K562 (cell line): Measurements from ENCODE around the gene HDAC2. TPM values are rescaled to one million over a fixed set of nuclear protein-coding genes. Genes with fewer than 3 reads are reported as not detected.

Source experiments
- CHD4 ChIP-seq: fragments of 200-600 bp; sonication (generic); IDR thresholded peaks from 3 replicates; pipeline ENCODE4 v1.6.1; 2012; ENCODE audit warnings: low read depth, mild to moderate bottlenecking, mixed read lengths, low read length, inconsistent platforms; ENCODE audit not compliant: insufficient read depth, insufficient replicate concordance, poor library complexity, severe bottlenecking
- CREB3 ChIP-seq: fragments of 450-650 bp; conservative IDR thresholded peaks from 2 replicates; pipeline ENCODE4 v1.6.1; 2016; ENCODE audit warnings: missing genetic modification characterization, low read depth, mild to moderate bottlenecking, missing compliant biosample characterization, moderate library complexity
- FOXP1 ChIP-seq: sonication (generic); formaldehyde crosslinking; IDR thresholded peaks from 2 replicates; pipeline ENCODE4 v1.8.0; 2022; ENCODE audit warnings: mild to moderate bottlenecking, missing genetic modification reagents
- FUS ChIP-seq: fragments of 200-400 bp; formaldehyde crosslinking; optimal IDR thresholded peaks from 2 replicates; pipeline ENCODE3; 2017; ENCODE audit warnings: low read depth, low read length
- HDAC8 ChIP-seq: fragments of 450-650 bp; IDR thresholded peaks from 2 replicates; pipeline ENCODE4 v1.6.1; 2016; ENCODE audit warnings: mild to moderate bottlenecking, missing genetic modification characterization, moderate library complexity, missing compliant biosample characterization
- KAT7 ChIP-seq: sonication (generic); formaldehyde crosslinking; IDR thresholded peaks from 2 replicates; pipeline ENCODE4 v1.8.0; 2022; ENCODE audit warnings: missing genetic modification reagents, mild to moderate bottlenecking, borderline replicate concordance
- NCOA6 ChIP-seq: fragments of 450-650 bp; IDR thresholded peaks from 2 replicates; pipeline ENCODE4 v1.6.1; 2017; ENCODE audit warnings: mild to moderate bottlenecking
- NR2C2 ChIP-seq, 2 experiments: fragments of 200-800 bp in 1 of 2; sonication (Bioruptor generic) in 1 of 2; sonication (generic) in 1 of 2; formaldehyde crosslinking in 1 of 2; IDR thresholded peaks; 2 replicates each; pipeline versions ENCODE4 v1.6.1 to v1.8.0; 2016 to 2022; ENCODE audit warnings: mild to moderate bottlenecking in 1 of 2, missing compliant biosample characterization in 1 of 2, missing genetic modification characterization in 1 of 2, missing genetic modification reagents in 1 of 2
- TAL1 ChIP-seq: fragments of 450-650 bp; IDR thresholded peaks from 2 replicates; pipeline ENCODE4 v1.6.1; 2016; ENCODE audit warnings: mild to moderate bottlenecking
- VEZF1 ChIP-seq: fragments of 200-800 bp; sonication (Bioruptor generic); IDR thresholded peaks from 2 replicates; pipeline ENCODE4 v1.6.1; 2017; ENCODE audit warnings: missing genetic modification characterization, missing compliant biosample characterization
- ZBTB8A ChIP-seq: fragments of 450-650 bp; IDR thresholded peaks from 2 replicates; pipeline ENCODE4 v1.6.1; 2018; ENCODE audit warnings: mild to moderate bottlenecking, moderate library complexity; ENCODE audit not compliant: partially characterized antibody
- ZFP91 ChIP-seq: sonication (generic); formaldehyde crosslinking; IDR thresholded peaks from 2 replicates; pipeline ENCODE4 v1.8.0; 2022; ENCODE audit warnings: mild to moderate bottlenecking, missing genetic modification reagents
- ZNF407 ChIP-seq: fragments of 450-650 bp; IDR thresholded peaks from 2 replicates; pipeline ENCODE4 v1.6.1; 2016; ENCODE audit warnings: low read depth
- polyA plus RNA-seq, 8 experiments: library from polyadenylated mRNA; depleted of rRNA in 4 of 8; stranded (reverse) in 5 of 8; unstranded in 3 of 8; fragments of >200 nt; fragmentation: Nextera tagmentation in 2 of 8; fragmentation: Illumina TruSeq in 1 of 8; extraction: Ambion mirVana in 2 of 8; extraction: Trizol in 1 of 8; gene quantifications; 2 replicates each; pipeline versions ENCODE4 v1.2.1 to v1.2.3, GENCODE V29; 2011 to 2014; ENCODE audit warnings: inconsistent platforms in 1 of 8, missing spikeins in 1 of 8
- total RNA-seq, 7 experiments: library from RNA; depleted of rRNA in 6 of 7; stranded (reverse); fragments of >200 nt in 6 of 7; fragmentation: Illumina TruSeq in 2 of 7; extraction: Trizol in 2 of 7; gene quantifications; 2 replicates each; pipeline versions ENCODE4 v1.2.1 to v1.2.3, GENCODE V29; 2011 to 2021; ENCODE audit warnings: low replicate concordance in 1 of 7

The HDAC2 gene
- total and polyA plus RNA-seq, 9 of the 15 experiments (the other 6 are each of a cell fraction or from before 2014, with no cell fraction given): 67.0 to 277 (median 151) TPM

GRCh38 chr6:113920663-113921267 is 50.2 kb downstream of the HDAC2 start (continued):
- no peak for TF ChIP-seq ZFP91 (CRISPR knock-in tag)
- TF ChIP-seq TAL1: peak; percentile 70
- no peak for TF ChIP-seq CHD4
- TF ChIP-seq VEZF1 (CRISPR knock-in tag): no peak; the same call in 1 of the 2 replicates
- no peak for TF ChIP-seq FOXP1
- no peak for TF ChIP-seq HDAC8 (tag)
- no peak for TF ChIP-seq NCOA6
- TF ChIP-seq ZBTB8A: no peak
- no peak for TF ChIP-seq KAT7
- TF ChIP-seq NR2C2 (CRISPR knock-in tag; IDR thresholded peaks at IDR 0.05): peak; percentile 76; the same call in 1 of the 2 replicates
- TF ChIP-seq NR2C2 (tag; IDR thresholded peaks at IDR 0.05): peak; percentile 97
- TF ChIP-seq ZNF407: no peak
- 0 out of 2 replicates have a peak, but pooled peaks have one; percentile 42 for TF ChIP-seq CREB3 (tag)
- TF ChIP-seq FUS: no peak
